Esophagus (tissue), 2 donors: ENCODE data around the gene CD3G. TPM values are rescaled to one million over a fixed set of nuclear protein-coding genes. Genes with fewer than 3 reads are reported as not detected.
"Not testable (repeated sequence)": the region's sequence is repeated elsewhere in the genome, so short reads cannot be mapped to it uniquely, and the experiment has no call there.

ENCODE experiments used
- H3K27ac ChIP-seq, 2 donors: one replicate each; pipeline ENCODE4 v1.5.1; 2013; ENCODE audit warnings: low read depth in 2 of 2, mild to moderate bottlenecking in 2 of 2, inconsistent platforms in 1 of 2, low read length in 1 of 2, moderate library complexity in 1 of 2
- H3K27me3 ChIP-seq, 2 donors: one replicate each; pipeline ENCODE4 v1.6.1; 2013; ENCODE audit warnings: low read length in 2 of 2, control low read depth in 1 of 2, mild to moderate bottlenecking in 1 of 2; ENCODE audit not compliant: insufficient read depth in 2 of 2, control insufficient read depth in 1 of 2
- H3K36me3 ChIP-seq, 2 donors: one replicate each; pipeline ENCODE4 v1.6.1; 2013; ENCODE audit warnings: low read length in 1 of 2; ENCODE audit not compliant: control insufficient read depth in 2 of 2, insufficient read depth in 2 of 2
- H3K4me1 ChIP-seq, 2 donors: one replicate each; pipeline ENCODE4 v1.6.1; 2013; ENCODE audit warnings: low read length in 1 of 2; ENCODE audit not compliant: control insufficient read depth in 2 of 2, insufficient read depth in 2 of 2
- H3K4me3 ChIP-seq, 2 donors: one replicate each; pipeline ENCODE4 v1.5.1; 2013; ENCODE audit warnings: low read length in 2 of 2, mild to moderate bottlenecking in 2 of 2, low read depth in 1 of 2, moderate library complexity in 1 of 2
- H3K9me3 ChIP-seq, 2 donors: one replicate each; pipeline ENCODE4 v1.6.1; 2013; ENCODE audit warnings: mild to moderate bottlenecking in 2 of 2, low read depth in 1 of 2, low read length in 1 of 2, moderate library complexity in 1 of 2; ENCODE audit not compliant: control insufficient read depth in 2 of 2, insufficient read depth in 1 of 2
- WGBS, 2 donors: extraction: QIAGEN DNeasy Blood & Tissue Kit; methylation state at CpG; one replicate each; pipeline ENCODE4 v1.1.7; 2013; 5-methylcytosine and 5-hydroxymethylcytosine counted together
- polyA plus RNA-seq, 2 donors: library from polyadenylated mRNA; stranded (reverse); fragments of 200-250 nt; gene quantifications; one replicate each; pipeline ENCODE4 v1.2.3, GENCODE V29; 2013
- donor health status: healthy with polysubstance abuse.
- donor health status: Bipolar disorder and iron deficiency.

Gene CD3G
- polyA plus RNA-seq, 2 donors, result 0.24 to 0.45 TPM

DNA sequence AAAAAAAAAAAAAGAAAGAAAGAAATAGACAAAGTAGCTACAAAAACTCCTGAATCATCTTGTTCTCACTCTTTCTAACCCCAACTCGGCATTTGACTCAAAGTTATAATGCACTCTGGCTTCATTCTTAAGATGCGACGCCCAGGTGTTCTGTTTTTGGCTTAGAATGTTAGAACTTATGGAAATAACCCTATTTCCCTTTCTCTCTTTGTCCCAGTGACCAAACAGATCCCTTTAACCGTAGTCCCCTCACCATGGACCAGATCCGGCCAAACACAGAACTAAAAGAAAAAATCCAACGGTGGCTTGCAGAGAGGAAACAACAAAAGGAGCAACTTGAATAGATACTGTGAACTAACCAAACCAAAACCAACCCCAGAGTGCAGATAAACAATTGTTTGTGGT is 52.0 kb downstream of the CD3G start:
- Histone ChIP-seq H3K36me3 (peaks cover 17 to 20% of the 10 kb centered on the region in 2 donors), H3K27ac (no peak overlapping the region), H3K4me1 (no peaks in the 10 kb centered on the region), H3K27me3 (no peaks in the 10 kb centered on the region), H3K4me3 (no peak overlapping the region), H3K9me3 (no peaks in the 10 kb centered on the region)
- 82% methylated on average over 6 of the region's 6 CpGs for WGBS, 2 donors

DNA sequence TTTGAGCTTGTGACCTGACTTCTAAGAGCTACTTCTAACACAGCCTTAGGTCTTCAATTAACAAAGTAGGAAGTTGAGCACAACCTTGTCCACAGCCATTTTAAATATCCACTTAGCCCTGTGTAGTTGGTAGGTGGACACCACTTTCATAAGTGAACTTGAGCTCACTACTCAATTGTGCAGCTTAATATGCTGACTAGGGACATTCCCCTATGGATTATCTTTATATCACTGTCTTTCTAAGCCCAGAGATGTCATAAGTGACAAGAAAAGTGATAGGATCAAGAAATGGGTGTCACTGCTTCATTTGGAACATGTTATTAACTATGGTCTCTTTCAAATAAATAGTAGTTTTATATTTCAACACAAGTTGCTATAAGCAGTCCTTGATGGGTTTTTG is 53.3 kb downstream of the CD3G start:
- Histone ChIP-seq H3K27ac (no peak overlapping the region), H3K27me3 (no peaks in the 10 kb centered on the region), H3K4me1 (no peaks in the 10 kb centered on the region), H3K36me3 (peaks cover 15 to 18% of the 10 kb centered on the region in 2 donors), H3K9me3 (no peaks in the 10 kb centered on the region), H3K4me3 (no peak overlapping the region)

DNA sequence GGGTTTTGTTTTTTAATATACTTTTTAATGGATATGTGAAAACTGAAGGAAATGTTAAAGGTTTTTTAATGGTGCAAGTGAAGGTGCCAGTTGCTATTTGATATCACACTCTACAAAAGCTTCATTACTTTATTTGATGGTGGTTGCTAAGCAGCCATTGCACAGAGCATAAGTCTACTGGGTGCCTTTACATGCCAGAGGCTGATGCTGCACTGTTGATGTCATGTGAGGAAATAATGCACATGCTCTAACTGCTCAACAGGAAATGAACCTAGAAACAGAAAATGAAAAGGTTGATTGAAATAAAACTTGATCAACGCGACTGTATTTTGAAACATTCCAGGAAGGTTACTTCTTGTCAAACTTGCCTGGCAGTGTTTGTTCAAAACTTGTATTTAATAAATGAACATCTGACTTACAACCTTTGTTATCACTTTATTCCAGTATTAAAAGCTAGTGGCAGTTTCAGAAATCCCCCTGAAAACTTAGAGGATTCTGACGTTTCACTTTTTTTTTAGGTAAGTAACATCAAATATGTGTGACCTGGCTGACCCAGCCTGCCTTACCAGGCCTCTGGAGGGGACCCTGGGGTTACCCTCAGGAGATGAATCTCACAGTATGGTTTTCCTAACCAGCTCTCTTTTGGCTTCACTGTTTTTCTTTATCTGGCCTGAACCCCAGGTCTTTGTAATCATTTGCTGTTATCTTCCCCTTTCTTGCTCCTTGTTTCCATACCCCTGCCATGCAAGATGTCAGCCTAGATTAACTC is 54.8 kb downstream of the CD3G start:
- WGBS, 2 donors, result 36 to 50% methylated on average over 3 of the region's 3 CpGs
- Histone ChIP-seq H3K4me1 (peaks cover 0 to 3% of the 10 kb centered on the region in 2 donors), H3K27me3 (no peaks in the 10 kb centered on the region), H3K4me3 (no peak overlapping the region), H3K9me3 (no peaks in the 10 kb centered on the region), H3K27ac (peak overlapping the region; percentile 27 to 49), H3K36me3 (peaks cover 4 to 9% of the 10 kb centered on the region in 2 donors)

DNA sequence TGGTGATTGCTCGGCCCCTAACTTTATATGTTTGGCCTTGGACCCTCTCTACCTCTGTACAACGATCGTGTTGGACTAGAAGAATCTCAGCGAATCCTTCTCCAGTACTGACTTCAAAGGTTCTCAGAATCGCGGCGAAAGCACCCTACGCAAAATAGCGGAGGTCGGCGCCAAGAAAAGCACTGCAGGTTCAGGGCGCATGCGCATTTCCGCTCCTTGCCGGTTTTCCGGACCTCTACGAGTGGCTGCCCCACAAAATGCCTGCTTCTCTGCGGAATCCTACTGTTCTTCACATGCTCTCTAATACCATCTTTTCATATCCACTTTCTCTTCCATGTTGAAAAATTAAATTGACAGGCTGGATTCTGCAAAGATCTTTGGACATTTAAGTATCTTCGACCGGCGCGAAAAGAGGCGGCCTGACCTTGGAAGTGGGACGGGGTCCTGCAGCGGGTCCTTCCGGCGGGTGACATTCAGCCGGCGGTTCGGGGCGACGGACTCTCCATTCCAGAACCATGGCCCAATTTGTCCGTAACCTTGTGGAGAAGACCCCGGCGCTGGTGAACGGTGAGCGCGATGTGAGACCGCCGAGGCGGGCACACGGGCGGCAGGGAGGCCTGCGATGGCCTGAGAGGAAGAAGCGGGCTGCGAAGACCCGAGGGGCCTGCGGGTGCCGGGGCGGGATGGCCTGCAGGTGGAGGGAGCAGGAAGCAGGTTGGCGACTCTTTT is 57.2 kb downstream of the CD3G start, which contains the start of gene ATP5MG:
ATP5MG (plus strand) TSS at position 456 of the 729 bp plus-strand sequence; CDS start at position 516, 60 bp downstream.
- H3K4me1 ChIP-seq, result peaks cover 0 to 3% of the 10 kb centered on the region in 2 donors
- H3K27ac ChIP-seq, result peak within 1 kb of the TSS; percentile 83 to 87
- WGBS, 2 donors, result 0% methylated on average over 51 of the region's 51 CpGs
- no peaks in the 10 kb centered on the region for H3K27me3 ChIP-seq
- H3K9me3 ChIP-seq, result no peaks in the 10 kb centered on the region
- H3K4me3 ChIP-seq, result peak within 1 kb of the TSS; percentile 97 to 98
- H3K36me3 ChIP-seq, result peaks cover 0 to 3% of the 10 kb centered on the region in 2 donors

DNA sequence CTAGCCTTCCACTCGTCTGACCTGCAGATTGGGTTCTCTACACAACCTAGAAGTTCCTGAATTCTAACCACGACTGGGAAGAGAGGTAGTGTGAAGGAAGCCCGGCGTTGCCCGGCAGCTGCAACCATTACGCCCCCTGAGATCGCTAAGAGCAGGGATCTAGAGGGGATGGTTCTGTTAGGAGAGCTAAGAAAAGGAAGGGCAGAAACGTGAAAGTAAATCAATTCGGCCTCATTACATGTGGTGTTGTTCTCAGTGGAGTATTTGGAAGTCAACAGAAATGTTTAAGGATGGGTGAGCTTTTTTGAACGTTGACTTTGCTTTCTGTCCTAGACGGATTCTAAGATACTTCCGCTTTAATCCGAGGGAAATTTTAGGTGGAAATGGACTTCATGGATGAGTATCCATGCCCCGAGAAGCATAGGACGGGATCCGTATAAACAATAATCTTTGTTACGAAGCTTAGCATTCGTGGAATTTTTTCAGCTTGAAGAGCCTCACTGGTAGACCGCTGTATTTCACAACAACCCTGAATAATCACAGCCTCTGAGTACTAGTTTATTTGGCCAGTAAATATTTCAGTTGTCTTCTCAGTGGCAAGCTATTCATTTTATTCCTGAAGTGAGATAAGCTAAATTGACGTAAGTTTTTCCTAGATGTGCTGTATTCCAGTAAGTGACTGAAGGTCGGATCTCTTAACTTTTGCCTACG is 57.9 kb downstream of the CD3G start:
- Histone ChIP-seq H3K9me3 (no peaks in the 10 kb centered on the region), H3K4me3 (peak overlapping the region; percentile 97 to 98), H3K27me3 (no peaks in the 10 kb centered on the region), H3K36me3 (peaks cover 0 to 8% of the 10 kb centered on the region in 2 donors), H3K27ac (peak overlapping the region; percentile 83 to 87), H3K4me1 (peaks cover 0 to 3% of the 10 kb centered on the region in 2 donors)
- WGBS, 2 donors, result 1% methylated on average over 22 of the region's 22 CpGs

DNA sequence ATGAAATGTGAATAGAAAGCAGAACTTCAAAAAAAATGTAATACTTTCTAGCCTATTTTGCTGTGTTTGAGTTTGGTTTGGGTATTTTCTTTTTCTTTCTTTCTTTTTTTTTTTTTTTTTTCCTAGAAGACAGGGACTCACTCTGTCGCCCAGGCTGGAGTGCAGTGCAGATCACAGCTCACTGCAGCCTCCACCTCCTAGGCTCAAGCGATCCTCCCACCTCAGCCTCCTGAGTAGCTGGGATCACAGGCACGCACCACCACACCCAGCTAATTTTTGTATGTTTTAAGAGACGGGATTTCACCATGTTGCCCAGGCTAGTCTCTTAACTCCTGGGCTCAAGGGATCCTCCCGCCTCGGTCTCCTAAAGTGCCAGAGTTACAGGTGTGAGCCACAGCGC is 58.5 kb downstream of the CD3G start:
- peak overlapping the region in 1 of 2 donors; percentile 98 for H3K4me3 ChIP-seq
- not testable (repeated sequence) for H3K9me3 ChIP-seq, H3K4me1 ChIP-seq

More for the DNA sequence above, 58.5 kb downstream of the CD3G start:
- 71 to 72% methylated on average over 7 of the region's 7 CpGs for WGBS, 2 donors
- not testable (repeated sequence) for H3K36me3 ChIP-seq, H3K27me3 ChIP-seq, H3K27ac ChIP-seq

Other genes starting within 250 kb of the CD3G start
- 1 to 10 TPM in 1 of 2 donors, under 1 TPM in 1; 0.75 to 1.1 TPM for gene SCN4B, start 191.5 kb upstream of the CD3G start, polyA plus RNA-seq
- gene SCN2B, start 167.7 kb upstream of the CD3G start, polyA plus RNA-seq, result under 1 TPM; 0.06 to 0.19 TPM
- gene JAML, start 119.3 kb upstream of the CD3G start, polyA plus RNA-seq, result 1 to 10 TPM; 6.1 to 7.0 TPM
- gene MPZL3, start 92.0 kb upstream of the CD3G start, polyA plus RNA-seq, result 10 to 100 TPM; 18.8 to 34.1 TPM
- gene MPZL2, start 80.0 kb upstream of the CD3G start, polyA plus RNA-seq, result 100 to 1,000 TPM; 150 to 185 TPM
- 1 to 10 TPM; 4.6 to 5.1 TPM for gene CD3E, start 39.6 kb upstream of the CD3G start, polyA plus RNA-seq
- gene CD3D, start 1.6 kb upstream of the CD3G start, polyA plus RNA-seq, result 1 to 10 TPM; 2.2 to 5.3 TPM
- gene UBE4A, start 15.3 kb downstream of the CD3G start, polyA plus RNA-seq, result 10 to 100 TPM in 1 of 2 donors, 1 to 10 TPM in 1; 9.5 to 12.0 TPM
- 100 to 1,000 TPM; 152 to 237 TPM for gene ATP5MG, start 57.3 kb downstream of the CD3G start, polyA plus RNA-seq
- gene KMT2A, start 92.1 kb downstream of the CD3G start, polyA plus RNA-seq, result 1 to 10 TPM; 6.4 to 8.5 TPM
- under 1 TPM; 0.14 to 0.18 TPM for gene TTC36, start 183.1 kb downstream of the CD3G start, polyA plus RNA-seq
- 1 to 10 TPM; 5.3 to 6.0 TPM for gene TMEM25, start 186.8 kb downstream of the CD3G start, polyA plus RNA-seq
- gene IFT46, start 221.6 kb downstream of the CD3G start, polyA plus RNA-seq, result 10 to 100 TPM in 1 of 2 donors, 1 to 10 TPM in 1; 8.6 to 10.9 TPM
- gene ARCN1, start 228.1 kb downstream of the CD3G start, polyA plus RNA-seq, result 10 to 100 TPM; 44.7 to 58.0 TPM